ENCODE data around the gene NPHP4.

NPHP4 gene

DNA sequence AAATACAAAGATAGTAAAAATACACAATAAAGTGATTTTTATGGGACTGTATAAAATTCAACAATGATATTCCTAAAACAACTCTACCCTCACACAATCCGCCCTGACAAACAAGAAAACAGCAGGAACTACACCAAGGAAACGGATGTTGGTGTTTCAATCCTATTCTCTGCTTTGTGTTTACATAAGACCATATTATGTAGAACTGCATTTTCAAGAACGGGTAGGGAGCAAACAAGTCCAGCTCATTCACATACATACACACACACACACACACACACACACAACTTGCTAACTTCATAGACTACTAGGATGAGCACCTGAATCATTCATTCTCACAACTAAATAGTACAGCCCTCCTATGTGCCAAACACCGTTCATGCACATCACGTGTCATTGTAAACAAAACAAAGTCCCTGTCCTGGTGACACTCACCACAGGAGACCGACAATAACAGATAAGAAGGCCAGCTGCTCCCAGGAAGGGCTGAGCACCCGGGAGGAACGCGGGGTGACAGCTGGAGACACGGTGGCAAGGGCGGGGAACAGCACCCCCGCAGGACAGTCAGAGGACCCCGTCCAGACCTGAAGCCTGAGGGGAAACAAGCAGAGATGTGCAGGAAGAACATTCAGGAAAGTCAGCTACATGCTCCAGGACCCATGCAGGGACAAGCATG lies 43.0 kb downstream of the NPHP4 start:
- Histone ChIP-seq H3K4me2 (ENCODE audit: low read length) (no peak overlapping the region), H3K4me3 (ENCODE audit: low read depth, low read length) (no peak overlapping the region), H3K27me3 (ENCODE audit: control insufficient read depth, insufficient read depth, low read length) (no peaks in the 10 kb centered on the region), H3K27ac (no peak overlapping the region), H3K9ac (no peak overlapping the region), H2AFZ (no peak overlapping the region), H3K4me1 (no peaks in the 10 kb centered on the region), H3K9me3 (ENCODE audit: control insufficient read depth, low read length) (no peaks in the 10 kb centered on the region), H3K36me3 (ENCODE audit: control insufficient read depth, insufficient read depth, low read length) (no peaks in the 10 kb centered on the region), H3K79me2 (no peaks in the 10 kb centered on the region)
- TF ChIP-seq, protein P1, sequence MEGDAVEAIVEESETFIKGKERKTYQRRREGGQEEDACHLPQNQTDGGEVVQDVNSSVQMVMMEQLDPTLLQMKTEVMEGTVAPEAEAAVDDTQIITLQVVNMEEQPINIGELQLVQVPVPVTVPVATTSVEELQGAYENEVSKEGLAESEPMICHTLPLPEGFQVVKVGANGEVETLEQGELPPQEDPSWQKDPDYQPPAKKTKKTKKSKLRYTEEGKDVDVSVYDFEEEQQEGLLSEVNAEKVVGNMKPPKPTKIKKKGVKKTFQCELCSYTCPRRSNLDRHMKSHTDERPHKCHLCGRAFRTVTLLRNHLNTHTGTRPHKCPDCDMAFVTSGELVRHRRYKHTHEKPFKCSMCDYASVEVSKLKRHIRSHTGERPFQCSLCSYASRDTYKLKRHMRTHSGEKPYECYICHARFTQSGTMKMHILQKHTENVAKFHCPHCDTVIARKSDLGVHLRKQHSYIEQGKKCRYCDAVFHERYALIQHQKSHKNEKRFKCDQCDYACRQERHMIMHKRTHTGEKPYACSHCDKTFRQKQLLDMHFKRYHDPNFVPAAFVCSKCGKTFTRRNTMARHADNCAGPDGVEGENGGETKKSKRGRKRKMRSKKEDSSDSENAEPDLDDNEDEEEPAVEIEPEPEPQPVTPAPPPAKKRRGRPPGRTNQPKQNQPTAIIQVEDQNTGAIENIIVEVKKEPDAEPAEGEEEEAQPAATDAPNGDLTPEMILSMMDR (IDR thresholded peaks at IDR 0.05) = no peak

DNA sequence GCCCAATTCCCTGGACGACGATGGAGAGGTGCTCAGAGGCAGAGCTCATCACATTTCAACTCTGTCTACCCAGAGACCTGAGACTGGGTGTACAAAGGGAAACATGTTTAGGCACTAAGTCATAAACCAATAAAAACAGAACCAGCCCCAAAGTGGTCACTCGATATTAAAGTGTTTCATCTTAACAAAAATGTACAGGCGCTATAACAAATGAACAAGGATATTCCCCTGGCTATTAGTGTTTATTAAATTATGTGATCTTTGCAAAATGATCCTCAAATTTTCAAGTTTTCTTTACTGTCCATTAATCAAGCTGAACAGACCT lies 43.6 kb downstream of the NPHP4 start:
- no peak overlapping the region for H2AFZ ChIP-seq
- no peaks in the 10 kb centered on the region for H3K9me3 ChIP-seq (ENCODE audit: control insufficient read depth, low read length)
- no peaks in the 10 kb centered on the region for H3K36me3 ChIP-seq (ENCODE audit: control insufficient read depth, insufficient read depth, low read length)
- no peaks in the 10 kb centered on the region for H3K4me1 ChIP-seq
- no peak overlapping the region for H3K27ac ChIP-seq
- no peak overlapping the region for H3K4me3 ChIP-seq (ENCODE audit: low read depth, low read length)
- H3K79me2 ChIP-seq = no peaks in the 10 kb centered on the region
- H3K4me2 ChIP-seq (ENCODE audit: low read length) = no peak overlapping the region
- H3K9ac ChIP-seq = no peak overlapping the region
- TF ChIP-seq, protein P1 (IDR thresholded peaks at IDR 0.05) = no peak
- no peaks in the 10 kb centered on the region for H3K27me3 ChIP-seq (ENCODE audit: control insufficient read depth, insufficient read depth, low read length)

DNA sequence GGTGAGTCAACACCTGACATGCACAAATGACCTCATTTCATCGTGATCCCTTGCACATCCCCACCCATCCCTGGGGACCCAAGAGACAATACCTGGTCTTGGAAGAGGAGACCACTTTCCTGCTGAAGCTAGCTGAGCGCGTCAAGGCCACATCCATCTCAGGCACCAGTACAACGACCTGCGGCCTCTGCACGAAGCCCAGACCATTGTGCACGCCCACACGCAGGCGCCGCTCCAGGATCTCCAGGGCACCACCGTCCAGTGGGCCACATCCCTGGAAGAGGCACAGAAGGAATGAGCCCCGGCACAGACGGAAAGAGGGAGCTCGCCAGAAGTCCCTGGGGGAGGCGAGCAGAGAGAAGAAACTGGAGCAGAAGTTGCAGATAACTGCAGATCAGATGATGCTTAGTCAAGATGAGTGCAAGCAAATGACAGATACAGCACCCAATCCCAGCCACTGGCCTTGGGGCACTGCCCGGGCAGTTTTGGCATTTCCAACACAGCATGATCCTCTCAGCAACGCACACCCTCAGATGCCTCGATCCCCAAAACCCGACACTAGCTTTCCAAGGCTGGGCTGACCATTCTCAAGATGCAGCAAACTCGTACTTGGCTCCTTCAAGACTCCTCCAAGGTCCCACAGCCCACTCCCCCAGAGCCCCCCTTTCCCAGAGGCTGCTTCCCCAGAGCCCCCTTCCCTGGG lies 44.1 kb downstream of the NPHP4 start:
- H3K4me2 ChIP-seq (ENCODE audit: low read length) = no peak overlapping the region
- H3K27ac ChIP-seq = no peak overlapping the region
- no peaks in the 10 kb centered on the region for H3K79me2 ChIP-seq
- H3K27me3 ChIP-seq (ENCODE audit: control insufficient read depth, insufficient read depth, low read length) = no peaks in the 10 kb centered on the region
- H3K4me3 ChIP-seq (ENCODE audit: low read depth, low read length) = no peak overlapping the region
- H3K4me1 ChIP-seq = no peaks in the 10 kb centered on the region
- no peak overlapping the region for H3K9ac ChIP-seq
- H3K36me3 ChIP-seq (ENCODE audit: control insufficient read depth, insufficient read depth, low read length) = no peaks in the 10 kb centered on the region
- no peaks in the 10 kb centered on the region for H3K9me3 ChIP-seq (ENCODE audit: control insufficient read depth, low read length)
- TF ChIP-seq, protein P1 (IDR thresholded peaks at IDR 0.05) = no peak
- H2AFZ ChIP-seq = no peak overlapping the region

DNA sequence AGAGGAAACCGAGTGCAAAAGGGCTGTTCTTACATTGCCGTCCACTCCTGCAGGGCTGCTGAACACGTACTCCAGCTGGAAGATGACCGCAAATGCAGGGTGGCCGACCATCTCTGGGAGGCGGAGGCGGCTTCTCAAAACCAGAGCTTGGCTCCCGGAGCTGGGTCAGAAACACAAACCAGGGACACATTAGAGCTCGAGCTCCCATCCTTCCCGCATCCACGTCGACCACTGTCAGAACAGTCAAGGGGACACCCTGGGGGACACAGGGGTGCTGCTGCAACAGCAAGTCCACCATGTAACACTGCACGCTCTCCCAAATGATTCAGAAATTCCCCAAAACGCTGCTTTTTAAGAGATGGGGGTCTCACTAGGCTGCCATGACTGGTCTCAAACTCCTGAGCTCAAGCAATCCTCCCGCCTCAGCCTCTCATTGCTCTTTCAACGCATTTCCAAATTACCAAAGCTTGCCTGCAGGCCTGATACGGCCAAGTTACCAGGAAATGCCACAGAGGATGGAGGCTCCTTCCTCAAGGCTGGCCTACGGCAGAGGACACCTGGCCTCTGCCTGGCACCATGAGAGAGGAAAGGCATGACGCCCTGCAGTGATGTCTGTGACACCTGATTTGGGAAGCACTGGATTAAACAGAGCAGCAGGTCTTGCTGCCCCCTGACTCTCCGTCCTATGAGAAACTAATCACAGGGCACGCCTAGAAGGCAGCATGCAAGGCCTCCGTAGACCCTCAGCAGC lies 45.0 kb downstream of the NPHP4 start:
- Histone ChIP-seq H3K9ac (no peak overlapping the region), H3K27ac (no peak overlapping the region), H2AFZ (no peak overlapping the region), H3K4me2 (ENCODE audit: low read length) (no peak overlapping the region), H3K27me3 (ENCODE audit: control insufficient read depth, insufficient read depth, low read length) (no peaks in the 10 kb centered on the region), H3K4me1 (no peaks in the 10 kb centered on the region), H3K9me3 (ENCODE audit: control insufficient read depth, low read length) (no peaks in the 10 kb centered on the region), H3K36me3 (ENCODE audit: control insufficient read depth, insufficient read depth, low read length) (no peaks in the 10 kb centered on the region), H3K79me2 (no peaks in the 10 kb centered on the region), H3K4me3 (ENCODE audit: low read depth, low read length) (no peak overlapping the region)
- TF ChIP-seq, protein P1 (IDR thresholded peaks at IDR 0.05) = no peak
